Calu3 (cell line): ENCODE measurements around the gene GPR107. TPM values are rescaled to one million over a fixed set of nuclear protein-coding genes. Genes with fewer than 3 reads are reported as not detected.

Source experiments
- BruUV-seq: library from RNA; stranded (reverse); fragments of 400-500 nt; replicated peaks from 2 replicates; lab custom pipeline; 2021; lab: Mats Ljungman, UMichigan
- CTCF ChIA-PET: fragments of 300-600 bp; sonication (Branson Sonifier 250); formaldehyde crosslinking; loops from one replicate; lab custom pipeline; 2022; ENCODE audit warnings: antibody characterized with exemption; lab: Charles Lee
- DNase-seq: peaks from one replicate; pipeline ENCODE4 v3.0.0; 2022
- H3K27ac Mint-ChIP-seq: one replicate; pipeline ENCODE4 v1.8.0; 2022; ENCODE audit warnings: mixed read lengths; ENCODE audit not compliant: unreplicated experiment
- H3K27me3 Mint-ChIP-seq: one replicate; pipeline ENCODE4 v1.8.0; 2022; ENCODE audit warnings: mixed read lengths; ENCODE audit not compliant: unreplicated experiment
- H3K36me3 Mint-ChIP-seq: one replicate; pipeline ENCODE4 v1.8.0; 2022; ENCODE audit warnings: mild to moderate bottlenecking, moderate library complexity, mixed read lengths; ENCODE audit not compliant: insufficient read depth, unreplicated experiment
- H3K4me1 Mint-ChIP-seq: one replicate; pipeline ENCODE4 v1.8.0; 2022; ENCODE audit warnings: mild to moderate bottlenecking, low read depth, mixed read lengths; ENCODE audit not compliant: unreplicated experiment
- H3K4me3 Mint-ChIP-seq: one replicate; pipeline ENCODE4 v1.8.0; 2022; ENCODE audit warnings: mild to moderate bottlenecking, low read depth, moderate library complexity, mixed read lengths; ENCODE audit not compliant: unreplicated experiment
- H3K9me3 Mint-ChIP-seq: one replicate; pipeline ENCODE4 v1.8.0; 2022; ENCODE audit warnings: low read depth, mixed read lengths; ENCODE audit not compliant: unreplicated experiment
- intact Hi-C: fragments of 100-400 bp; cut with micrococcal nuclease; formaldehyde crosslinking; loops from one replicate; pipeline ENCODE4 v1.10.0; 2022; ENCODE audit not compliant: unreplicated experiment
- total RNA-seq: library from RNA; stranded (reverse); gene quantifications from 2 replicates; pipeline ENCODE4 v1.2.3, GENCODE V29; 2022
- TF ChIP-seq, protein P1 (sequence below): fragments of 200-600 bp; IDR thresholded peaks from one replicate; pipeline ENCODE4 v1.8.0; 2022; ENCODE audit warnings: antibody characterized with exemption; ENCODE audit not compliant: unreplicated experiment

GPR107 gene
- total RNA-seq, 1 experiment from 2014 or later: 43.4 TPM

DNA sequence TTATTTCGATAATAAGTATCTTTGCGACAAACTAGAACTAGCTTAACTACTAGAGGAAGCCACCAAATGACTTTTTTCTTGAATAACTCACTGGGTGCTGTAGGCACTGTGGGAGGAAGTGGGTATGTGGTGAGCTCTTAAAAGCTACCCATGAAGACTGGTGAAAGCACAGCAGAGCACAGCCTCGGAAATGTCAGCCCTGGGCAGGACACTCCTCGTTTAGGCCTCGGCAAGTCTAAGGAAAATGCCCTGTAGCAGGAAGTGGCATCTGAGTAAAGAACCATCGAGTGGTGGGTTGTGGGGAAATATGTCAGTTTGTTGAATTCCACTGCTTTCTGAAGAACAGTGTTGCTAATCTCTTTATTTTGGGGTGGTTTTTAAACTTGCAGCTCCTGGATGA is 74.5 kb downstream of the GPR107 start:
- TF ChIP-seq, protein P1, sequence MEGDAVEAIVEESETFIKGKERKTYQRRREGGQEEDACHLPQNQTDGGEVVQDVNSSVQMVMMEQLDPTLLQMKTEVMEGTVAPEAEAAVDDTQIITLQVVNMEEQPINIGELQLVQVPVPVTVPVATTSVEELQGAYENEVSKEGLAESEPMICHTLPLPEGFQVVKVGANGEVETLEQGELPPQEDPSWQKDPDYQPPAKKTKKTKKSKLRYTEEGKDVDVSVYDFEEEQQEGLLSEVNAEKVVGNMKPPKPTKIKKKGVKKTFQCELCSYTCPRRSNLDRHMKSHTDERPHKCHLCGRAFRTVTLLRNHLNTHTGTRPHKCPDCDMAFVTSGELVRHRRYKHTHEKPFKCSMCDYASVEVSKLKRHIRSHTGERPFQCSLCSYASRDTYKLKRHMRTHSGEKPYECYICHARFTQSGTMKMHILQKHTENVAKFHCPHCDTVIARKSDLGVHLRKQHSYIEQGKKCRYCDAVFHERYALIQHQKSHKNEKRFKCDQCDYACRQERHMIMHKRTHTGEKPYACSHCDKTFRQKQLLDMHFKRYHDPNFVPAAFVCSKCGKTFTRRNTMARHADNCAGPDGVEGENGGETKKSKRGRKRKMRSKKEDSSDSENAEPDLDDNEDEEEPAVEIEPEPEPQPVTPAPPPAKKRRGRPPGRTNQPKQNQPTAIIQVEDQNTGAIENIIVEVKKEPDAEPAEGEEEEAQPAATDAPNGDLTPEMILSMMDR: no peak
- H3K27ac Mint-ChIP-seq: no peak overlapping the region
- H3K4me3 Mint-ChIP-seq: no peak overlapping the region
- intact Hi-C loops: no loop called here
- H3K27me3 Mint-ChIP-seq: no peaks in the 10 kb centered on the region
- DNase-seq: no peak
- peaks cover 7% of the 10 kb centered on the region for H3K36me3 Mint-ChIP-seq
- no peaks in the 10 kb centered on the region for H3K4me1 Mint-ChIP-seq
- no TSS peak for BruUV-seq
- CTCF ChIA-PET: interaction anchor here (0.5 kb wide), 1 partner anchor 25 kb away, joined by 5 read pairs; no protein-coding TSS in a partner anchor
- H3K9me3 Mint-ChIP-seq: no peaks in the 10 kb centered on the region

DNA sequence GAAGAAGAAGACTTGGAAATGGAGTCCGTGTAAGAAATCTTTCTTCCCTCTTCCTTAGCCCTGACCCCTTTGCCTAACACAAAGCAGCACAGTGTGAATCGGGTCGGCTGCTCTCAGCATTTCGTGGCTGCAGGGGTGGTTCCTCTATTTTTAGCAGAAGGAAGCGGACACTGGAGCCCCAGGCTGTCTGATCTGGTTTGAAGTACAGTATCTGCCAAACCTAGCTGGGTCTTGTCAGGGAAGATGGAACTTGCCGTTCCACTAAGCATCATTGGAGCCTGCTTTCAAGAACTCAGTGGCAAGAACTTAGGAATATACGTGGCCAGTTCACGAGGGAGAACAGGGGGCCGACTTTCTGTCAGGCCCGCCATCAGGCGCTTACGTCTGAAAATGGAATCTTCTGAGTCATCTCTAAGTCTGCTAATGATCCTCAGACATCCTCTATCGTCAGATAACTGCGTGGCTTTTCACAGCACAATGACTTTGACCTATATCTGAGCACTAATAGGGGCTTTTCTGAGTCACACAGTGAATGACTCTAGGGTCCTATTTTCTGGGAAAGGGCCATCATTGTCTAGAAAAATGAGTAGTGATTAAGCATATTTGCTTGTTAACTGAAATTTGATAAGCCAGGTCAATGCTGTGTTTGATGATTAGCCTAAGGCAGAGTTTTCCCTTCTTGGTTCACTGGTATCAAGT is 75.2 kb downstream of the GPR107 start:
- intact Hi-C loops: no loop called here
- CTCF ChIA-PET: no interaction called here
- Mint-ChIP-seq H3K27me3 (no peaks in the 10 kb centered on the region), H3K4me1 (no peaks in the 10 kb centered on the region), H3K9me3 (no peaks in the 10 kb centered on the region), H3K27ac (no peak overlapping the region), H3K36me3 (peaks cover 7% of the 10 kb centered on the region), H3K4me3 (no peak overlapping the region)
- DNase-seq: no peak
- BruUV-seq: no TSS peak
- TF ChIP-seq, protein P1: no peak

DNA sequence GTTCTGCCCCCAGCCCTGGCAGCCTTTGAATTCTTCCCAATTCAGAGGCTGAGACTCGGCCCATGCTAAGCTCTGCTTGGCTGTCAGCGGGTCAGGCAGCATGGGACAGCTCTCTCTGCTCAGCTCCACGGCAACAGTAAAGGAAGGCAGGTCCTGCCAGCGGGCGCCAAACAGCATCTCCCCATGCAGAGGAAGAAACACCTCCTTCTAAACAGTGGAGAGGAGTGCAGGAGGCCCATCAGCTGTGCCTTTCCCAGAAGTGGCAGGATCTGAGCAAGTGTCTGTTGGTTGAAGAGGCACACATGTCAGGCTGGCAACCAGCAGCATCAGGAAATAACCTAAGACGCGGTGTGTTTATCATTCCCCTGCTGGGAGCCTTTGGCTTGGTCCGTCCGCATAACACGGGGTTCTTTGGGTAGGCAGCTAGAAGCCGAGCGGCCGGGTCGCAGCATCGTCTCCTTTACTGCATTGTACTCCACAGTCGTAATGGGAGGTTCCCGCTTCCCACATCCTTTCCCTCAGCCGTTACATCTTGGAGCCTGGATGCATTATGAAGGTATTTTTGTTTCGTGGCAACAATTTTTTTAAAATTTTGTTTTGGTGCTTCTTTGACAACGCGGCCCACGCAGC is 75.8 kb downstream of the GPR107 start:
- DNase-seq: no peak
- TF ChIP-seq, protein P1: no peak
- intact Hi-C loops: no loop called here
- Mint-ChIP-seq H3K27me3 (no peaks in the 10 kb centered on the region), H3K36me3 (peaks cover 7% of the 10 kb centered on the region), H3K27ac (no peak overlapping the region), H3K4me1 (no peaks in the 10 kb centered on the region), H3K4me3 (no peak overlapping the region), H3K9me3 (no peaks in the 10 kb centered on the region)
- CTCF ChIA-PET: no interaction called here
- no TSS peak for BruUV-seq

DNA sequence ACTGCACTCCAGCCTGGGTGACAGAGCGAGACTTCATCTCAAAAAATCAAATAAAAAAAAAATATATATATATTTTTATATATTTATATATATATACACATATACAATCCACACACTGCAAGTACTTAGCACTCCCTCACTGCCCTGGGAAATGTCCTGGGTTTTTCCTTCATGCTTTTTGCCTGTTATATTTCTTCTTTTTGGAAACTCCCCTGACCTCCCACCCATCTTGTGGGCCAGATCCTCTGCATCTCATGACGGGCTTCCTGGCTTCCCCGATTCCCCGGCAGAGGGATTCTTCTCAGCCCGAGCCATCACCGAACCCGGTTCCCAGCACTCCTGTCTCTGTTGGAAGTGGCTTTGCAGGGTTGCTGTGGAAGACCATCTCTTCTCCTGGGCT is 79.0 kb downstream of the GPR107 start:
- Mint-ChIP-seq H3K36me3 (peaks cover 15% of the 10 kb centered on the region), H3K4me3 (no peak overlapping the region), H3K27me3 (no peaks in the 10 kb centered on the region), H3K27ac (no peak overlapping the region), H3K9me3 (no peaks in the 10 kb centered on the region), H3K4me1 (no peaks in the 10 kb centered on the region)
- CTCF ChIA-PET: no interaction called here
- BruUV-seq: no TSS peak
- DNase-seq: no peak
- intact Hi-C loops: no loop called here
- TF ChIP-seq, protein P1: no peak
